SK-N-SH treated with all-trans-retinoic acid at 6 μM for 48 hours (cell line): ENCODE data around the gene ACKR2.

Experiments used
- ARNTL ChIP-seq: fragments of 450-650 bp; formaldehyde crosslinking; IDR thresholded peaks from 2 replicates; pipeline ENCODE4 v1.5.0; 2020; ENCODE audit warnings: low read depth, mild to moderate bottlenecking, moderate library complexity, borderline replicate concordance
- RARB ChIP-seq: fragments of 250-450 bp; sonication (Bioruptor Pico); IDR thresholded peaks from 2 replicates; pipeline ENCODE4 v1.8.0; 2021; ENCODE audit warnings: mild to moderate bottlenecking, moderate library complexity
- SNAI2 ChIP-seq: fragments of 250-450 bp; sonication (Bioruptor Pico); IDR thresholded peaks from 2 replicates; pipeline ENCODE4 v1.5.0; 2020; ENCODE audit warnings: mild to moderate bottlenecking, moderate library complexity
- ZFP3 ChIP-seq: fragments of 250-450 bp; sonication (Bioruptor Pico); IDR thresholded peaks from 2 replicates; pipeline ENCODE4 v1.5.0; 2020; ENCODE audit warnings: mild to moderate bottlenecking, moderate library complexity
- ZFP30 ChIP-seq: fragments of 450-650 bp; formaldehyde crosslinking; IDR thresholded peaks from 2 replicates; pipeline ENCODE4 v1.5.0; 2022; ENCODE audit warnings: mild to moderate bottlenecking, moderate library complexity

DNA sequence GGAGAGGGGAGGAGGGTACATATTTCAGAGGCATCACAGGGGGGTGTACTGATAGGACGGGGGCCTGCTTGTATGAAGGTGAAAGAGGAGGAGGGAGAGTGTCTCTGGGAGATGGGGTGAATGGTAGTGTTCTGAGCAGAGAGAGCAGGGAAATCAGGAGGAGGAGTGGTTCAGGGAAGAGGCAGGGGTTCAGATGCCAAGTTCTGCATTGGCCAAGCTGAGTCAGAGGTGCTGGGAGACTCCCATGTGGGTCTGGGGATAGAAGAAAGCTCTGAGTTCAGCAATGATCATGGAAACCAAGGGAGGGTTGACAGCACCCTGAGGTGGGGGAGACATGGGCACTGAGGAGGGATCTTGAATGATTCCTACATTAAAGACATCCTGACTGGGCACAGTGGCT lies 63.5 kb downstream of the ACKR2 start:
- TF ChIP-seq ZFP30 (CRISPR knock-in tag) = no peak
- no peak for TF ChIP-seq SNAI2
- no peak for TF ChIP-seq ARNTL
- no peak for TF ChIP-seq ZFP3 (CRISPR knock-in tag)
- no peak for TF ChIP-seq RARB (CRISPR knock-in tag)
